Hindlimb muscle (tissue), 1 donor: Measurements from ENCODE around the gene RFC5. TPM values are rescaled to one million over a fixed set of nuclear protein-coding genes. Genes with fewer than 3 reads are reported as not detected.
"Not testable (repeated sequence)": the region's sequence is repeated elsewhere in the genome, so short reads cannot be mapped to it uniquely, and the experiment has no call there.

ENCODE experiments used
- DNase-seq: peaks from one replicate; pipeline ENCODE4 v3.0.0-alpha.2; 2013
- polyA plus RNA-seq: library from polyadenylated mRNA; unstranded; fragments of 120-200 nt; gene quantifications from one replicate; pipeline ENCODE4 v1.2.1, GENCODE V29; 2013; ENCODE audit not compliant: insufficient read length

Gene RFC5
- polyA plus RNA-seq, 1 donor: 11.5 TPM

GRCh38 chr12:118053071-118053985, 36.8 kb downstream of the RFC5 start:
- no peak for DNase-seq

GRCh38 chr12:118055144-118055557, 38.6 kb downstream of the RFC5 start:
- DNase-seq: no peak

DNA sequence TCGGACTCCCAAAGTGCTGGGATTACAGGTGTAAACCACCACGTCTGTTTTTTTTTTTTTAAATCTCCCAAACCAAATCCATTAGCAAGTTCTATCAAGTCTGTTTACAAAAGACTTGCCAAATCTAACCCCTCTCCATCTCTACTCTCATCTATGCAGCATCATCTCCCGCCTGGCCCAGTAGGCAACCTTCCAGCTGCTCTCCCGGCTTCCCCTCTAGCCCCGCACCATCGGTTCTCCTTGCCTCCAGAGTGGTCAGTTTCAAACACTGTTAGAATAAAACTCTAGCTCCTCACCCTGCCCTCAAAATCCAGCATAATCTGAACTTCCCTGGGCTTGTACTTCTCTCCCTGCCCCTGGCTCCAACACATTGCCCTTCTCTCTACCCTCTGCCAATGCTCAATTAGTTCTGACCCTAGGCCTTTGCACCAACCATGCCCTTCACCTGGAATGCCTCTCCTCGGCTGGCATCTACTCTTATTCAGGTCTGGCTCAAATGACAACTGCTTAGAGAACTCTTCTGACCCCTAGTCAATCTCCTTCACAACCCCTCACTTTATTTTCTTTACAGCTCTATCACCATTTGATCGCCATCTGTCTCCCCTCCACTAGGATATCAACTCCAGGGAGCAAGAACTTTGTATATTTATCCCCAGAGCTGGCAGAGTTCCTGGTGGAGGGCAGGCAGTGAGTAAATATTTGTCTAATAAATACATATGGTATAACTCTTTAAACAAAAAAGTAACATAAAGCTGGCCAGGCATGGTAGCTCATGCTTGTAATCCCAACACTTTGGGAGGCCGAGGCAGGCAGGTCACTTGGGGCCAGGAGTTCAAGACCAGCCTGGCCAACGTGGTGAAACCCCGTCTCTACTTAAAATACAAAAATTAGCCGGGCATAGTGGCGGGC, 39.6 kb downstream of the RFC5 start:
- no peak for DNase-seq

GRCh38 chr12:118058227-118058626, 41.7 kb downstream of the RFC5 start:
- no peak for DNase-seq

DNA sequence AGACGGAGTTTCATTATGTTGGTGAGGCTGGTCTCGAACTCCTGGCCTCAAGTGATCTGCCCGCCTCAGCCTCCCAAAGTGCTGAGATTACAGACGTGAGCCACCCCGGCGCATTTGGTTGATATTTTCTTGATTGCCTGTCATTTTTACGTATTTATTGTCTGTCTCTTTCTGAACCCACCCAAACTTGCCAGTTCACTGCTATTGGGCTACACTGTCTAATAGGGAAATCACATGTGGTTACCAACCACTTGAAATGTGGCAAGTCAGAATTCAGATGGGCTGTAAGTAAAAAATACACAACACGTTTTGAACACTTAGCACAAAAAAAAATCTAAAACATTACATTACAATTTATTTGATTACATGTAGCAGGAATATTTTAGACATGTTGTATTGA, 42.4 kb downstream of the RFC5 start:
- no peak for DNase-seq

DNA sequence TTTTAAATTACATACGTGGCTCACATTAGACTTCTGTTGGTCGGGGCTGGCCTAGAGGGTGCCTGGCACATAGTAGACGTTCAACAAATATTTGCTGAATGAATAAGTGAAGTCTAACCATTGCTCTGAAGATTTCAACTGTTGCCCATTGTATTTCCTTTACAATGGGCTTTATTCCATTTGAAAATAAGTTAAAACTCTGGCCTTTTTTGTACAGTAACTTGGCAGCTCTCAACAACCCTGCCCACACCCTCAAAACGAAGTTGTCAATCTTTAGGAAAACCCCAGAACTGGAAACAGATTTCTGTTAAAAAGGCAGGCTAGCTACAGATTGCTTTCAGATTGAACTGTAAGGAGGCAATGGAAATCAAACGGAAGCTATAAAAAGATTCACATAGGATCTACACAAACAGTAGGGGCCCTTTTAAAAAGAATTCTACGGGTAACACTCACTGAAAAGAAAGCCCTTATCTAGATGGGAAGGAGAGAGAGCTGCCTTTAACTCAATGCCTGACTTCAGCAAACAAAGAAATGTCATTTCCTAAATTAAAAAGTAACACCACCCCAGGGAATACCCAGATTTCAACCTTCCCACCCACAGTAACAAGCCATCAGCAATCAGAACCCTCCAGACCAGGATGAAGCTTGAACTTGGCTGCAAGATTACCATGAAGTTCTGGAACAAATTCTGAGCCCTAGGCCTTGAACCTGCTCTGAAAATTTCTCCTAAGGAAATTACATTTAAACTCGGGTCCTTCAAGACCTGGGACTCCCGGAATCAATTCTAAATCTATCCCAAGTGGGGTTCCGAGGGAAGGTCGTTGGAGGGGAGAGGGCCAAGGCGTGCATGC, 43.1 kb downstream of the RFC5 start:
- peak; percentile 25 for DNase-seq

GRCh38 chr12:118060301-118061010, 44.0 kb downstream of the RFC5 start:
- peak; percentile 26 for DNase-seq

GRCh38 chr12:118061011-118061872, 44.7 kb downstream of the RFC5 start, which contains the start of gene WSB2:
Gene WSB2, minus strand, starts transcription at chr12:118061179. Its CDS starts 131 bp downstream, at chr12:118061048.
- DNase-seq: peak; percentile 76

GRCh38 chr12:118061873-118062843, 45.7 kb downstream of the RFC5 start:
- peak; percentile 66 for DNase-seq

DNA sequence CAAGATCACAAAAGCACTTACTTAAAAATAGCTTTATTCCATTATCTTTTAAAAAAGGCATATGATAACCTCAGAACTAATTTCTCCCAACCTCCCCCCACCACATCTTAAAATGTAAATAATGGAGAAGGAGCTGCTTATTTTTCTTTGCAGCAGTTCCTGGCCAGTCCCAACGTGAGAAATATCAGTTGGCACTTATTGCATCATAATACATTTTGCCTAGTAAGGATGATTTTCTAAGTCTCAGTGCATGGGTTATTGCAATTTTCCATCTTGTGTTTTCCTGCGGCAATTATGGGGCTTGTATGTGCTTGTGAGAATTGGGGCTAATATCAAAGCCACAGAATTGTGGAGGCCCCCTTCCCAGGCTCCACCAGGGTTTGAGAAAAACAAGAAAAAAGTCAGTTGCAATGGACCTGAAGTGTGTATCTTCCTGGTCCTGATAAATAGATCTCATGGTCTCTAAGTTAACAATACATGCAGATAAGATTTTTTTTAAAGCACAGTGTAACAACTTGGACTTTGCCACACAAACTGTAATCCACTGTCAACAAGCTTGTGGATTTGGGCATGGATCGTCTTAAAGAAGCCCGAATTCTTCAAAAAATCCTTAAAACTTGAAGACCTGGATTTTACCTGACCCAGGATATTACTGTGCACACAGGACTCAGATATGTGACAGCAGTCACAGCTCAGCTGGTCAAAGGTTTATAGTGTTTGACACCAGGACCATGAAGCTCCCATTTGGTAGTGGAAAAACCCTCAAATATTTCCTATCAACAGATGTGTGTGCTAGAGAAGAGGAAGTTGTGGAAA, 47.3 kb downstream of the RFC5 start:
- DNase-seq: no peak

DNA sequence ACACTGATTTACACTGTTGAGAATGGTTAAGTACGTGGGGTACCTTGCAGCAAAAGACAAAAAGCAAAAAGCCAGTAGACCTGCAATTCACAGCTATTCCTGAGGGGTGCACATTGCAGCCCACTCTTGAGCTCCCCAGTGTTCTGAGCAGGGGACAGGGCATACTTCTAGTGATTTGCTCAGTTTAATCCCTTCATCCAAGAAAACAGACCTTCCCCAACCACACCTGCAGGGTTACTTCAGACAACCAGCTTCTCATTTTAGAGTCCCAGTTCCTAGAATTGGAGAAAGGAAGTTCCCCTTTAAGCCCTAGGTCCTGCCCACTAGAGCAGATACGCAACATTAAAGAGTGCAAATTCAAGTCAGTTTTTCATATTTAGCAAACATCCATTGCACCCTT, 48.1 kb downstream of the RFC5 start:
- no peak for DNase-seq

- no peak for DNase-seq
These were observed 48.9 kb downstream of the RFC5 start for GRCh38 chr12:118065380-118065779.

- DNase-seq: no peak
These were observed 51.9 kb downstream of the RFC5 start for GRCh38 chr12:118068445-118068844.

- no peak for DNase-seq
These were observed 54.1 kb downstream of the RFC5 start for GRCh38 chr12:118070650-118071049.

- no peak for DNase-seq
These were observed 57.3 kb downstream of the RFC5 start for GRCh38 chr12:118073768-118074167.

DNA sequence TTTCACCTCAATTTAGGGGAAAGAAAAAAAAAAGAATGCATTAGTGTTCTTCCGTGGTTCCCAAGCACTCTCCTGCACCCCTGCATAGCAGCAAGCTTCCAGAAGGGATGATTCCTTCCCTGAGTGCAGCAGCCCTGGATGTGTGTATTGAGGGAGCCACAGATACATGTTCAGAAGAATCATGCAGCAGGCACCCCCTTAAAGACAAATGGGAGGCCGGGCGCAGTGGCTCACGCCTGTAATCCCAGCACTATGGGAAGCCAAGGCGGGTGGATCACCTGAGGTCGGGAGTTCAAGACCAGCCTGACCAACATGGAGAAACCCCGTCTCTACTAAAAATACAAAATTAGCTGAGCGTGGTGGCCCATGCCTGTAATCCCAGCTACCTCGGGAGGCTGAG, 65.0 kb downstream of the RFC5 start:
- DNase-seq: not testable (repeated sequence)
